ENCODE data around the gene CTNND2. TPM values are rescaled to one million over a fixed set of nuclear protein-coding genes. Genes with fewer than 3 reads are reported as not detected.

Gene CTNND2
- total RNA-seq, 1 donor = 1.9 TPM

- H3K4me3 ChIP-seq (ENCODE audit: low read depth, low read length) = no peak overlapping the region
- no peak for DNase-seq (ENCODE audit: low read depth)
- no peak for TF ChIP-seq CTCF (IDR thresholded peaks at IDR 0.05; ENCODE audit: insufficient read depth, low read length)
These were observed 753.3 kb downstream of the CTNND2 start for GRCh38 chr5:11150976-11151375.

GRCh38 chr5:11148810-11149539 is 755.3 kb downstream of the CTNND2 start:
- no peak for DNase-seq (ENCODE audit: low read depth)
- H3K4me3 ChIP-seq (ENCODE audit: low read depth, low read length) = no peak overlapping the region
- TF ChIP-seq CTCF (IDR thresholded peaks at IDR 0.05; ENCODE audit: insufficient read depth, low read length) = no peak

- no peak for DNase-seq (ENCODE audit: low read depth)
- no peak overlapping the region for H3K4me3 ChIP-seq (ENCODE audit: low read depth, low read length)
- no peak for TF ChIP-seq CTCF (IDR thresholded peaks at IDR 0.05; ENCODE audit: insufficient read depth, low read length)
These were observed 758.1 kb downstream of the CTNND2 start for GRCh38 chr5:11146171-11146570.

GRCh38 chr5:11143456-11144267 is 760.6 kb downstream of the CTNND2 start:
- no peak for TF ChIP-seq CTCF (IDR thresholded peaks at IDR 0.05; ENCODE audit: insufficient read depth, low read length)
- no peak overlapping the region for H3K4me3 ChIP-seq (ENCODE audit: low read depth, low read length)
- no peak for DNase-seq (ENCODE audit: low read depth)

GRCh38 chr5:11139217-11139865 is 764.9 kb downstream of the CTNND2 start:
- no peak for DNase-seq (ENCODE audit: low read depth)
- TF ChIP-seq CTCF (IDR thresholded peaks at IDR 0.05; ENCODE audit: insufficient read depth, low read length) = no peak
- H3K4me3 ChIP-seq (ENCODE audit: low read depth, low read length) = no peak overlapping the region

- no peak overlapping the region for H3K4me3 ChIP-seq (ENCODE audit: low read depth, low read length)
- no peak for TF ChIP-seq CTCF (IDR thresholded peaks at IDR 0.05; ENCODE audit: insufficient read depth, low read length)
- DNase-seq (ENCODE audit: low read depth) = no peak
These were observed 774.1 kb downstream of the CTNND2 start for GRCh38 chr5:11130131-11130530.
